Hepatocyte (in vitro differentiated cells): ENCODE results near the gene OCIAD1.

ENCODE experiments used
- EZH2 ChIP-seq: fragments of 200-600 bp; sonication (generic); IDR thresholded peaks from 2 replicates; pipeline ENCODE4 v1.6.1; 2016; ENCODE audit warnings: antibody characterized with exemption, mild to moderate bottlenecking, borderline replicate concordance
- EZH2phosphoT487 ChIP-seq: fragments of 200-600 bp; sonication (generic); IDR thresholded peaks from one replicate; pipeline ENCODE4 v1.6.1; 2018; ENCODE audit warnings: antibody characterized with exemption, mild to moderate bottlenecking, low read depth, moderate library complexity; ENCODE audit not compliant: unreplicated experiment, severe bottlenecking
- TF ChIP-seq, protein P1 (sequence below): fragments of 200-600 bp; sonication (generic); IDR thresholded peaks from 2 replicates; pipeline ENCODE4 v1.5.1; 2016; ENCODE audit warnings: antibody characterized with exemption, mild to moderate bottlenecking; ENCODE audit not compliant: poor library complexity

DNA sequence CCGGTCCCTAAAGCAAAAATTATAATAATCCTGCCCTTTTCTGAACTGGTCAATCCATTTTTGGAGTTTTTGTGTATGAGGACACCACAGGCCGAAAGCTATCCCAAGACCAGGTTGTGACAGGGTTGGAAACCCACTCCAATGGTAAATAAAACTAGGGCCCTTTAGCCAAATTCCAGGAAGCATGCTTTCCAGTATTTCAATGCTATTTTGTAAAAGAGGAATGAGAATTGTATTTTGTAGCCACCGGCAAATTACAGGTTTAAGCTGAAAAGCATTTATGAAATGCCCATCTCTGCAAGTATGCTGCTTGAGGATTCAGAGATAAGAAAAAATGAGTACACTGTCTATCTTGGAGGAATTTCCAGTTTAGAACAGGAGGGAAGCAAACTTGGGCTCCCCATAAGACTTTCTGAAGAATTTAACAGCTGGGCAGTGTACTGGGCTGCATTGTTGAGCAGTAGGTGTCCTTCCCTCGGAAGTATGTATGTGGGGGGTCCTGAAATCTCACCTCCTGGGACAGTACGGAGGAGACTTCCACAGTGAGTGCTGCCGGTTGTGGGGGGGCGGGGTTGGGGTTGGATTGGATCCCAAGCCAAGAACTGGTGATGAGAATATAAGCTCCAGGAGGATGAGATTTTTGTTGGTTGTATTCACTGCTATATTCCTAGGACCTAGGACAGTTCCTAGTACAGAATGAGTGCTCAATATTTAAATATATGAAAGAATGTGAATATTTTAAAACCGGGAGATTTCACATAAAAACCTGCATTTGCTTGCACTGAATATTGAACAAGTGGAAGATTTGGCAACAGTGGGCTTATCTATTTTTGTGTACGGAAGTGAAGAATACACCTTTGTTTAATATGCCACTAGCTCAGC, 48.9 kb downstream of the OCIAD1 start:
- TF ChIP-seq, protein P1, sequence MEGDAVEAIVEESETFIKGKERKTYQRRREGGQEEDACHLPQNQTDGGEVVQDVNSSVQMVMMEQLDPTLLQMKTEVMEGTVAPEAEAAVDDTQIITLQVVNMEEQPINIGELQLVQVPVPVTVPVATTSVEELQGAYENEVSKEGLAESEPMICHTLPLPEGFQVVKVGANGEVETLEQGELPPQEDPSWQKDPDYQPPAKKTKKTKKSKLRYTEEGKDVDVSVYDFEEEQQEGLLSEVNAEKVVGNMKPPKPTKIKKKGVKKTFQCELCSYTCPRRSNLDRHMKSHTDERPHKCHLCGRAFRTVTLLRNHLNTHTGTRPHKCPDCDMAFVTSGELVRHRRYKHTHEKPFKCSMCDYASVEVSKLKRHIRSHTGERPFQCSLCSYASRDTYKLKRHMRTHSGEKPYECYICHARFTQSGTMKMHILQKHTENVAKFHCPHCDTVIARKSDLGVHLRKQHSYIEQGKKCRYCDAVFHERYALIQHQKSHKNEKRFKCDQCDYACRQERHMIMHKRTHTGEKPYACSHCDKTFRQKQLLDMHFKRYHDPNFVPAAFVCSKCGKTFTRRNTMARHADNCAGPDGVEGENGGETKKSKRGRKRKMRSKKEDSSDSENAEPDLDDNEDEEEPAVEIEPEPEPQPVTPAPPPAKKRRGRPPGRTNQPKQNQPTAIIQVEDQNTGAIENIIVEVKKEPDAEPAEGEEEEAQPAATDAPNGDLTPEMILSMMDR: no peak
- no peak for TF ChIP-seq EZH2phosphoT487
- no peak for TF ChIP-seq EZH2
